HG03432 (cell line): ENCODE results near the gene SRD5A1.
A peak's percentile ranks its signal among the peaks of the same experiment; 100 is the strongest.
"Not testable (repeated sequence)": the region's sequence is repeated elsewhere in the genome, so short reads cannot be mapped to it uniquely, and the experiment has no call there.

ENCODE experiments used
- ATAC-seq: cut with Tn5 transposase; IDR thresholded peaks from one replicate; pipeline ENCODE4 v1.9.1; 2021; ENCODE audit warnings: mild to moderate bottlenecking, moderate library complexity; ENCODE audit not compliant: unreplicated experiment

The SRD5A1 gene

DNA sequence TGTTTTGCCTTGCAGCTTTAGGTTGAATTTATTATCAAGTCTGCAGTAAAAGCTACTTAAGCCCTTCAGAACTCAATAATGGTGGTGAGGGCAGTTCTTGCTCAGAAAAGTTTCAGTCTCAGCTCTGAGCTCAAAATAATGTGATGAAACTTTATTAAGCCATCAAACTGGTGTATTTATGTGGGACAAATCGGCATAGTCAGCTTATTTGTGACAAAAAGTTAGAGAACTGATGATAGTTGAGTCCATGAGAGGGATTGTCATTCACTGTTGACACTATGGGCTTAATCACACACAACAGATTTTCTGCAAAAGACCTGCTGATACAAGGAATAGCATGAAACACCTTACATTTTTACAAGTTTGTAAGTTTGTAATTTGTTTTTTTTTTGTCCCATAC is 9.4 kb downstream of the SRD5A1 start:
- ATAC-seq: no peak

- no peak for ATAC-seq
Observed at GRCh38 chr5:6644794-6645241, 11.6 kb downstream of the SRD5A1 start.

- not testable (repeated sequence) for ATAC-seq
Observed at GRCh38 chr5:6645571-6646362, 12.5 kb downstream of the SRD5A1 start.

GRCh38 chr5:6649186-6649585 is 15.9 kb downstream of the SRD5A1 start:
- ATAC-seq: no peak

- ATAC-seq: no peak
Observed at GRCh38 chr5:6649681-6650080, 16.4 kb downstream of the SRD5A1 start.

- ATAC-seq: peak; percentile 98
Observed at GRCh38 chr5:6652025-6652424, 18.8 kb downstream of the SRD5A1 start.

DNA sequence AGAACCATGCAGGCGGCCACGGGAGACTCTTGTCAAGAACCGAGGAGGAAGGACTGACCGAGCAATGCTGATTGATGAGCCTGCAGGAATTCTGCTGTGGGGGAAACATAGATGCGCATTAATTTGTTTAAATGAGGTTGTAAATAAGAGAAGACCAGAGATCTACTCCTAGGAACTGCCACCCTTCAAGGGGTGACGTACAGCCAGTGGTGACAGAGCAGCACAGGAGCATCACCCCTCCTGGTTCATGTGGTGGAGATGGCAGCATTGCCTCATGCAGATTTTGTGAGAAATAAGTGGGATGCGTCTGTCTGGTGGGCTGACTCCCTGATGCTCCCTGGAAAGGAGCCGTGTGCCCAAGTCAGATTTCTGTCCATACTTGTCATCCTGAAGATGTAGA is 22.2 kb downstream of the SRD5A1 start:
- ATAC-seq: no peak

- ATAC-seq: no peak
Observed at GRCh38 chr5:6656680-6657079, 23.4 kb downstream of the SRD5A1 start.

- peak; percentile 82 for ATAC-seq
Observed at GRCh38 chr5:6659941-6660684, 26.9 kb downstream of the SRD5A1 start.

GRCh38 chr5:6660688-6661087 is 27.4 kb downstream of the SRD5A1 start:
- peak; percentile 61 for ATAC-seq

- ATAC-seq: no peak
Observed at GRCh38 chr5:6666762-6667161, 33.5 kb downstream of the SRD5A1 start.

GRCh38 chr5:6667648-6668047 is 34.4 kb downstream of the SRD5A1 start:
- ATAC-seq: no peak

DNA sequence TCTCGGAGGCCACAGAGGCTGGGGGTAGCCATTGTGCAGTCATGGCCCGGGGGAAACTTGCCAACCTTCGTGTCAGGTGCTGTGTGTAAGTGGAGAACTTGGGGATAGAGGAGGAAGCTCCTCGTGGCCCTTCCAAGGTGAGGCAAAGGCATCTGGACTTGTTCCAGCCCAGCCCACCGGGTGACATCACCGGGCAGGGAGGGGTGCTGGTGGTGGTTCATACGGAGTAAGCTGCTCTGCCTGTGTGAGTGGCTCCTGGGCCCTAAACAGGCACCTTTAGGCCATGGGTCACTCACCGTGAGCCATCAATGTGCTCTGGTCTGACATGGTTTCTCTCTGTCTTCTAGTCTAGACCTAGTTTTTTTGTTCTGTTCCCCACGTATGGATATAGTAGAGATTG is 35.5 kb downstream of the SRD5A1 start:
- ATAC-seq: not testable (repeated sequence)

DNA sequence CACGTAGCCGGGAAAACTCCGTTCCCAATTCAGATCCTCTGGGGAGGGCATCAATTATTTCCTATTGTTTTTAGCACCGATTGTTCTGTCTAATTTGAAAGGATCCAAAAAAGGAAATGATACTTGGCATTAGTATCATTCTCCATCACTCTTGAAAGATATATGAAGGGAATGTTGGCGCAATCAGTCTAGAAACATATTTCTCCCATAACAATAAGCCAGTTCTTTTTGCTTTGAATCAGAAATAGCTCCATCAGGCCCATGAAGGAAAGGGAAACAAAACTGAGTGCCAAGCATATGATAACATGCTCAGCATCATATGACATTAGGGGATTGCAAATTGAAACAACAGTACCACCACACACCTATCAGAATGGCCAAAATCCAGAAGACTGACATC is 39.8 kb downstream of the SRD5A1 start:
- ATAC-seq: no peak

- no peak for ATAC-seq
Observed at GRCh38 chr5:6673963-6674362, 40.7 kb downstream of the SRD5A1 start.

GRCh38 chr5:6674421-6674820 is 41.2 kb downstream of the SRD5A1 start:
- ATAC-seq: no peak

DNA sequence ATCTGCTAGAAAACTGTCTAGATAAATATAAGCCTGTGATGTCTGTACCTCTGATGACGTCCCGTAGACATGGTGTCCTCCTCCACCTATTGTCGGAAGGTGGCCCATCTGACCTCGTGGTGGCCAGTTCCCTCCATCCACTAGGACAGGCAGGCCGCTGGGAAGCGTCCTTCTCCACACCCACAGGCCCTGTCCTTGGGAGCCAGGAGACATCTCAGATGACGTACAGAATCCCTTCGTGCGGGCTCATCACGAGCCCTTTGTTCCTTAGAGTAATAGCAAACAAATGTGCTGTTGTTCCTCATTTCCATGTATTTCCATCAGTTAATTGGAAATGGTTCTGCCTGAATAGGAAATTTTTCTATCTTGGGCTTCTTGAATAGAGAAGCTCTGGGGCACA is 41.6 kb downstream of the SRD5A1 start:
- no peak for ATAC-seq

- no peak for ATAC-seq
Observed at GRCh38 chr5:6675784-6676491, 42.7 kb downstream of the SRD5A1 start.

- ATAC-seq: no peak
Observed at GRCh38 chr5:6676702-6677101, 43.5 kb downstream of the SRD5A1 start.

- no peak for ATAC-seq
Observed at GRCh38 chr5:6678385-6678784, 45.1 kb downstream of the SRD5A1 start.

DNA sequence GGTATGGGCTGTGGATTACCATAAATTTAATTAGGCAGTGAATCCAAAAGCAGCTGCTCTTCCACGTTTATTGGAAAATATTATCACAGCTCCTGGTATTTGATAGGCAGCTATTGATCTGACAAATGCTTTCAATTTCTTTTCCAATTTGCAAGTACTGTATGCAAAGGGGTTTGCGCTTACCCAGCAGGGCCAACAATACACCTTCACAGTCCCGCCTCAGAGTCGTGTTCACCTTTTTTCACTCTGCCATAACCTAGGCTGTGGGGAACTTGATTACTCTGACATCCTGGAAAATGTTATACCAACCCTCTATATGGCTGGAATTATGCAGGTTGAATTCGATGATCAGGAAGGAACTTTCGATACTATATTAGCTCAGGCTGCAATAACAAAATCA is 47.7 kb downstream of the SRD5A1 start:
- no peak for ATAC-seq

- no peak for ATAC-seq
Observed at GRCh38 chr5:6681682-6682081, 48.4 kb downstream of the SRD5A1 start.
